ENCODE data around the gene WDHD1.

GRCh38 chr14:54891471-54892245 is 135.2 kb downstream of the WDHD1 start:
- TF ChIP-seq, protein P1, sequence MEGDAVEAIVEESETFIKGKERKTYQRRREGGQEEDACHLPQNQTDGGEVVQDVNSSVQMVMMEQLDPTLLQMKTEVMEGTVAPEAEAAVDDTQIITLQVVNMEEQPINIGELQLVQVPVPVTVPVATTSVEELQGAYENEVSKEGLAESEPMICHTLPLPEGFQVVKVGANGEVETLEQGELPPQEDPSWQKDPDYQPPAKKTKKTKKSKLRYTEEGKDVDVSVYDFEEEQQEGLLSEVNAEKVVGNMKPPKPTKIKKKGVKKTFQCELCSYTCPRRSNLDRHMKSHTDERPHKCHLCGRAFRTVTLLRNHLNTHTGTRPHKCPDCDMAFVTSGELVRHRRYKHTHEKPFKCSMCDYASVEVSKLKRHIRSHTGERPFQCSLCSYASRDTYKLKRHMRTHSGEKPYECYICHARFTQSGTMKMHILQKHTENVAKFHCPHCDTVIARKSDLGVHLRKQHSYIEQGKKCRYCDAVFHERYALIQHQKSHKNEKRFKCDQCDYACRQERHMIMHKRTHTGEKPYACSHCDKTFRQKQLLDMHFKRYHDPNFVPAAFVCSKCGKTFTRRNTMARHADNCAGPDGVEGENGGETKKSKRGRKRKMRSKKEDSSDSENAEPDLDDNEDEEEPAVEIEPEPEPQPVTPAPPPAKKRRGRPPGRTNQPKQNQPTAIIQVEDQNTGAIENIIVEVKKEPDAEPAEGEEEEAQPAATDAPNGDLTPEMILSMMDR (IDR thresholded peaks at IDR 0.05) = no peak
- TF ChIP-seq EP300 (IDR thresholded peaks at IDR 0.05) = no peak
- TF ChIP-seq POLR2A (IDR thresholded peaks at IDR 0.05) = no peak
